ENCODE results near the gene EP400. TPM values are rescaled to one million over a fixed set of nuclear protein-coding genes. Genes with fewer than 3 reads are reported as not detected.
"Not testable (repeated sequence)": the region's sequence is repeated elsewhere in the genome, so short reads cannot be mapped to it uniquely, and the experiment has no call there.

EP400 gene
- total RNA-seq, 1 donor from 2014 or later = 6.7 TPM

- DNase-seq (ENCODE audit: low read depth in 2 of 2) = peak; percentile 26 to 38
Measured at GRCh38 chr12:131950182-131950913, 606 bp downstream of the EP400 start.

- DNase-seq (ENCODE audit: low read depth in 2 of 2) = not testable (repeated sequence)
Measured at GRCh38 chr12:131953810-131954209, 4.1 kb downstream of the EP400 start.

DNA sequence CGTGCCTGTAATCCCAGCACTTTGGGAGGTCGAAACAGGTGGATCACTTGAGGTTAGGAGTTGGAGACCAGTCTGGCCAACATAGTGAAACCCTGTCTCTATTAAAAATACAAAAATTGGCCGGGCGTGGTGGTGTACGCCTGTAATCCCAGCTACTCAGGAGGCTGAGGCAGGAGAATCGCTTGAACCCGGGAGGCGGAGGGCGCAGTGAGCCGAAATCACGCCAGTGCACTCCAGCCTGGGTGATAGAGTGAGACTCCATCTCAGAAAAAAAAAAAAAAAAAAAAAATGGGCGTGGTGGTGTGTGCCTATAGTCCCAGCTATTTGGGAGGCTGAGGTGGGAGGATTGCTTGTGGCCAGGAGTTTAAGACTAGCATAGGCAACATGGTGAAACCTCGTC is 4.7 kb downstream of the EP400 start:
- not testable (repeated sequence) for DNase-seq (ENCODE audit: low read depth in 2 of 2)

GRCh38 chr12:131959116-131959515 is 9.4 kb downstream of the EP400 start:
- no peak for DNase-seq (ENCODE audit: low read depth in 2 of 2)

GRCh38 chr12:131959641-131960589 is 10.2 kb downstream of the EP400 start:
- DNase-seq (ENCODE audit: low read depth in 2 of 2) = no peak

- not testable (repeated sequence) for DNase-seq (ENCODE audit: low read depth in 2 of 2)
Measured at GRCh38 chr12:131960590-131961325, 11.0 kb downstream of the EP400 start.

DNA sequence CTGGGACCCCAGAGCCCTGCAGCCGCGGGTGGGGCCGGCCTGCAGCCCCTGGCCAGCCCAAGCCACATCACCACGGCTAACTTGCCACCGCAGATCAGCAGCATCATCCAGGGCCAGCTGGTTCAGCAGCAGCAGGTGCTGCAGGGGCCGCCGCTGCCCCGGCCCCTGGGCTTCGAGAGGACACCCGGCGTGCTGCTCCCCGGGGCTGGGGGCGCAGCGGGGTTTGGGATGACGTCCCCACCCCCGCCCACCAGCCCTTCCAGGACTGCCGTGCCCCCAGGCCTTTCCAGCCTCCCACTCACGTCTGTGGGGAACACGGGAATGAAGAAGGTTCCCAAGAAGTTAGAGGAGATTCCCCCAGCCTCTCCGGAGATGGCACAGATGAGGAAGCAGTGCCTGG is 11.6 kb downstream of the EP400 start:
- not testable (repeated sequence) for DNase-seq (ENCODE audit: low read depth in 2 of 2)

- DNase-seq (ENCODE audit: low read depth in 2 of 2) = no peak
Measured at GRCh38 chr12:131962069-131962468, 12.3 kb downstream of the EP400 start.

- peak in 1 of 2 donors; percentile 45 for DNase-seq (ENCODE audit: low read depth in 2 of 2)
Measured at GRCh38 chr12:131963381-131963780, 13.6 kb downstream of the EP400 start.

GRCh38 chr12:131965073-131965472 is 15.3 kb downstream of the EP400 start:
- DNase-seq (ENCODE audit: low read depth in 2 of 2) = no peak

- peak in 1 of 2 donors; percentile 18 for DNase-seq (ENCODE audit: low read depth in 2 of 2)
Measured at GRCh38 chr12:131971226-131971625, 21.5 kb downstream of the EP400 start.

DNA sequence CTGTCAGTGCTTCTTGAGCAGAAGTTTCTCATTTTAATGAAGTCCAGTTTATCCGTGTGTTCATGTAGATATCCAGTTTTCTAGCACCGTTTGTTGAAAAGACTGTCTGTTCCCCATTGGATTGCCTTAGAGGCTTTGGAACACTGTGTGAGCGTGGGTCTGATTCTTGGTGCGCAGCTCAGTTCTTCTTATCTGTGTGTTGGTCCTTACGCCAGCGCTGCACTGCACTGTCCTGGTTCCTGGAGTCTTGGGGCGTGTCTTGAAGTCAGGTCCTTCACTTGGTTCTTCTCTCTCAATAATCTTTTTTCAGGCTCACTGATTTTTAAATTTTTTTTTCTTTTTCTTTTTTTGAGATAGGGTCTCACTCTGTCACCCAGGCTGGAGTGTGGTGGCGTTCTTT is 25.5 kb downstream of the EP400 start:
- DNase-seq (ENCODE audit: low read depth in 2 of 2) = no peak

- DNase-seq (ENCODE audit: low read depth in 2 of 2) = no peak
Measured at GRCh38 chr12:131979606-131980005, 29.9 kb downstream of the EP400 start.

DNA sequence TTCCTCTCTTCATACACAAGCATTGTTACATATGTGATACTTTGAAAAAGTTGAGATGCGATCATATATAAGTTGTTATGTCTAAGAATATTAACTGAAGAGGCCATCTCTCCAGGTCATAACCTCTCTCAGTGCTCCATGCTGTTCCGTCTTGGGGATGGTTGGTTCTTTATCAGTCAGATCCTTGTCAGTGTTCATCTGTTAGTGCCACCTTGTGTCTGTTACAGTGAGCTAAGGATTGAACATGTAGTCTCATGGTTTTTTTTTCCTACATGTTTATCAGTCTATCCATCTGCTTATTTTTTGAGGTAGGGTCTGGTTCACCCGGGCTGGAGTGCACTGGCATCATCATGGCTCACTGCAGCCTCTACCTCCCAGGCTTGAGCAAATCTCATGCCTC is 30.5 kb downstream of the EP400 start:
- peak; percentile 28 to 39 for DNase-seq (ENCODE audit: low read depth in 2 of 2)

DNA sequence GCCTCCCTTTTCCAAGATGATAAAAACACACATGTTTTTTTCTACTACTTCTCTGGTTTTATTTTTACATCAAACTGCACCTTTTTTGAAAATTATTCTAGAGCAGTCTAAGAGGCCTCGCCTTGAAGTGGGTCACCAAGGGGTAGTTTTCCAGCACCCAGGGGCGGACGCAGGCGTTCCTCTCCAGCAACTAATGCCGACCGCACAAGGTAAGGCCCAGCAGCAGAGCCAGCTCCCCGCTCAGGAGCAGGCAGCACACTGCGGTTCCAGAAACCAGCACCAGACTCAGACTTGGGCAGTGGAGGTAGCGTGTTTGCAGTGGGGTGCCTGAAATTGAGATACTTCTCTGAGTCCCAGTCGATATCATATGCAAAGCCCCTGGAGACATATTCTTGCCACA is 31.6 kb downstream of the EP400 start:
- no peak for DNase-seq (ENCODE audit: low read depth in 2 of 2)

DNA sequence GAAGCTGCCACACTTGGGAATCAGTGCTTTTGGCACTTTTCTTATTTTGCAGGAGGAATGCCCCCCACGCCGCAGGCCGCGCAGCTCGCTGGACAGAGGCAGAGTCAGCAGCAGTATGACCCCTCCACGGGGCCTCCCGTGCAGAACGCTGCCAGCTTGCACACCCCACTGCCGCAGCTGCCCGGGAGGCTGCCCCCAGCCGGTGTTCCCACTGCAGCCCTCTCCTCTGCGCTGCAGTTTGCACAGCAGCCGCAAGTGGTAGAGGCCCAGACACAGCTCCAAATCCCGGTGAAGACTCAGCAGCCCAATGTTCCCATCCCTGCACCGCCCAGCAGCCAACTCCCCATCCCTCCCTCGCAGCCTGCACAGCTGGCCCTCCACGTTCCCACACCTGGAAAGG is 32.3 kb downstream of the EP400 start:
- DNase-seq (ENCODE audit: low read depth in 2 of 2) = no peak

DNA sequence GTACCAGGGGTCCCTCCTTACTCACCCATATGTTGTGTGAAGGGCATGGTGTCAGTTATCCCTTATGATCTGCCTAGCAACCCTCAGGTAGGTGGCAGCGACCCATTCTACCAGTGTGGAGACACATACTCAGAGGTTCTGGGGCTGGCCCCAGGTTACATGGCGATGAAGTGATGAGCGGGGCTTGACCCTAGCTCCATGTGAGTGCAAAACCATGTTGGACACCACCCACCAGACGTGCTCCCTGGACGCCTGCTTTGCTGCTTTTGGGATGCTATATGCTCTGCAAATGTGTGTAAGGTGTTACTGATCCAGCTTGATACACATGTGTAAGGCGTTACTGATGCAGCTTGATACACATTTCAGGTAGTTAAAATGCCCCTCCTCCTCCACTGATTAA is 33.3 kb downstream of the EP400 start:
- DNase-seq (ENCODE audit: low read depth in 2 of 2) = no peak

GRCh38 chr12:131983554-131983953 is 33.8 kb downstream of the EP400 start:
- DNase-seq (ENCODE audit: low read depth in 2 of 2) = no peak

DNA sequence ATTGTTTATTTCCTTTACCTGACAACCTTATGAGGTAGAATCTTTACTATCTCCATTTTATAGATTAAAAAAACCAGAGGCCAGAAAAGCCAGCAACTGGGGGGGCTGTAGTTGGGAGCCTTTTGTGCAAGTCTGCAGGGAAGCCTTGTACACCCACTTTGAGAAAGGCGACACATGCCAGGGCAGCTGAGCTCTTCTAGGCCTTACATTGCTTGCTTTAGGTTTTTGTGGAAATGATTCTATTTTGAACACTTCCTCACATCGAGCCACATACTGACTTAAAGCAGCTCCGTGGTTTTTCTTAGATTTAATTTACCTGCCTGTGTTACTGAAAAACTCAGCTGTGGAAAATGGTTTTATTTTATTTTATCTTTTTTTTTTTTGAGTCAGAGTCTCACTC is 34.6 kb downstream of the EP400 start:
- no peak for DNase-seq (ENCODE audit: low read depth in 2 of 2)

DNA sequence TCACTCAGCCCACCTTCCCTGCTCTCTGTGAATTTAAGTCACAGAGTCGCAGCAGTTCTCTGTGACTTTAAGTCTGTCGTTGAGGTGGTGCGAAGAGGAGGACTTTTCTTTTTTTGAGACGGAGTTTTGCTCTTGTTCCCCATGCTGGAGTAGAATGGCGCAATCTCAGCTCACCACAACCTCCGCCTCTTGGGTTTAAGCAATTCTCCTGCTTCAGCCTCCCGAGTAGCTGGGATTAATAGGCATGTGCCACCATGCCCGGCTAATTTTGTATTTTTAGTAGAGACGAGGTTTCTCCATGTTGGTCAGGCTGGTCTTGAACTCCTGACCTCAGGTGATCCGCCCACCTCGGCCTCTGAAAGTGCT is 35.8 kb downstream of the EP400 start:
- DNase-seq (ENCODE audit: low read depth in 2 of 2) = not testable (repeated sequence)

DNA sequence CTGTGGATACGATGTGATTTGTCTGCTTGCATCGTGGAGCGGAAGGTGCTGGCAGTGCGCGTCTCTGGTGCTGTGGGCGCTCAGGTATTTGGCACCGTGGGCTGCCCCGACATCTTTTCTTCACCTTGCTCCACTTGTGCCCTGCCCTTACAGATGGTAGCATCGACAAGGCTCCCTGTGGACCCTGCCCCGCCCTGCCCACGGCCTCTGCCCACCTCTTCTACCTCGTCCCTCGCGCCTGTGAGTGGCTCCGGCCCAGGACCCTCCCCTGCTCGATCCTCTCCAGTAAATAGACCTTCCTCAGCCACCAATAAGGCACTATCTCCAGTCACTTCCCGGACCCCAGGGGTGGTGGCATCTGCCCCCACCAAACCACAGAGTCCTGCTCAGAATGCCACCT is 36.6 kb downstream of the EP400 start:
- no peak for DNase-seq (ENCODE audit: low read depth in 2 of 2)

DNA sequence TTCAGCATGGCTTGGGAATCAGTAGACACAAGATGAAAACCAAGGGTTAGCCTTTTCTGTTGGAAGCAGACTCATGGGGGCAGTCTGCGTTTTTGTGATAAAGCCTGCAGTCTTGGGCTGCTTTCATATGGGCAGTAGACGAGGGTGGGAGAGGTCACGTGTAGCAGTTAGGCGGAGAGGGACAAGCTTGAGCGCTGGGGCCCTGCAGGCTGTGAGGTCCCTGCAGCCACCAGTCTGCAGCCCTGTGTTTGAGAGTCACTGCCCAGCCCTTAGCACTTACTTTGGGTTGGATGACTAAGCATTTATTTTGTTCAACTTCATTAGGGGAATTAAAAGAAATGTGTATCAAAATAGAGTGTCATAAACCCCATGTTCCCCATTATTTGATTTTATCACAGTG is 37.2 kb downstream of the EP400 start:
- no peak for DNase-seq (ENCODE audit: low read depth in 2 of 2)

Measured in lung microvascular endothelial cell (primary cell).